HepG2 (cell line): Measurements from ENCODE around the gene TBX19. TPM values are rescaled to one million over a fixed set of nuclear protein-coding genes. Genes with fewer than 3 reads are reported as not detected.
A peak's percentile ranks its signal among the peaks of the same experiment; 100 is the strongest.

ENCODE experiments used
- ATAC-seq: fragments of 200-7000 bp; cut with Tn5 transposase; 3 replicates; pipeline ENCODE4 v1.9.1; 2020; ENCODE audit warnings: mild to moderate bottlenecking, moderate library complexity
- BruUV-seq: library from RNA; stranded (reverse); fragments of 400-500 nt; replicated peaks from 2 replicates; lab custom pipeline; 2021; lab: Mats Ljungman, UMichigan
- CTCF ChIA-PET: fragments of 300-600 bp; formaldehyde crosslinking; extraction: SDS; loops from one replicate; lab custom pipeline; 2021; ENCODE audit warnings: low total read pairs, inconsistent platforms, low intra/inter-chr PET ratio; lab: Yijun Ruan, JAX
- POLR2A ChIA-PET: fragments of 350-600 bp; sonication (Branson Sonifier 250); formaldehyde crosslinking; loops from one replicate; lab custom pipeline; 2020; ENCODE audit warnings: antibody characterized with exemption, inconsistent platforms; lab: Yijun Ruan, JAX
- DNase-seq: peaks from one replicate; pipeline ENCODE4 v3.0.0-alpha.2; 2015; ENCODE audit warnings: low spot score
- FAIRE-seq: peaks from 3 replicates; lab custom pipeline; 2011; peaks lifted over from hg19 to GRCh38; lab: Jason Lieb, UNC
- H2AFZ ChIP-seq: one replicate; pipeline ENCODE4 v1.6.1; 2011; ENCODE audit warnings: low read length, inconsistent platforms
- H3K27ac ChIP-seq: fragments of 300-600 bp; 3 replicates; pipeline ENCODE4 v1.8.0; 2011; ENCODE audit warnings: mixed run types, mild to moderate bottlenecking, mixed read lengths, low read length, inconsistent platforms; ENCODE audit not compliant: insufficient read depth; ENCODE audit errors: extremely low read length
- H3K27me3 ChIP-seq, 2 experiments: fragments of 200-600 bp in 1 of 2; 2 replicates in 1 of 2; 3 replicates in 1 of 2; pipeline versions ENCODE4 v1.6.0 to v1.8.0; 2011; ENCODE audit warnings: low read length in 2 of 2, mild to moderate bottlenecking in 2 of 2, moderate library complexity in 2 of 2, inconsistent platforms in 1 of 2; ENCODE audit not compliant: insufficient read depth in 2 of 2, control insufficient read depth in 1 of 2
- H3K36me3 ChIP-seq, 2 experiments: fragments of 200-600 bp in 1 of 2; replicated peaks in 1 of 2; 2 replicates in 1 of 2; 3 replicates in 1 of 2; pipeline versions ENCODE4 v1.5.1 to v1.8.0; 2011; ENCODE audit warnings: low read length in 2 of 2, inconsistent platforms in 1 of 2; ENCODE audit not compliant: insufficient read depth in 2 of 2, control insufficient read depth in 1 of 2
- H3K4me1 ChIP-seq: 2 replicates; pipeline ENCODE4 v1.5.1; 2012; ENCODE audit warnings: low read length, inconsistent platforms; ENCODE audit not compliant: insufficient read depth
- H3K4me2 ChIP-seq: 2 replicates; pipeline ENCODE4 v1.6.0; 2011; ENCODE audit warnings: low read depth, low read length, inconsistent platforms
- H3K4me3 ChIP-seq, 3 experiments: fragments of 200-600 bp in 1 of 3; sonication (generic), shearing (Covaris generic) in 1 of 3; replicated peaks in 1 of 3; 2 replicates each; pipeline ENCODE4 v1.5.1; 2011 to 2016; ENCODE audit warnings: low read length in 3 of 3, inconsistent platforms in 2 of 3, low read depth in 2 of 3, mild to moderate bottlenecking in 2 of 3, control low read depth in 1 of 3, mixed read lengths in 1 of 3; ENCODE audit not compliant: insufficient read depth in 1 of 3
- H3K79me2 ChIP-seq: one replicate; pipeline ENCODE4 v1.6.1; 2011; ENCODE audit warnings: low read length, inconsistent platforms; ENCODE audit not compliant: insufficient read depth
- H3K9ac ChIP-seq: 2 replicates; pipeline ENCODE4 v1.6.0; 2011; ENCODE audit warnings: mild to moderate bottlenecking, low read depth, low read length, inconsistent platforms; ENCODE audit not compliant: insufficient read depth
- H3K9me3 ChIP-seq: 2 replicates; pipeline ENCODE4 v1.5.1; 2012; ENCODE audit warnings: mild to moderate bottlenecking, low read length
- H4K20me1 ChIP-seq: 2 replicates; pipeline ENCODE4 v1.6.0; 2011; ENCODE audit warnings: inconsistent platforms, mild to moderate bottlenecking, low read length, moderate library complexity; ENCODE audit not compliant: insufficient read depth
- AGO1 ChIP-seq: fragments of 200-400 bp; formaldehyde crosslinking; IDR thresholded peaks from 2 replicates; pipeline ENCODE4 v1.6.1; 2017; ENCODE audit warnings: mild to moderate bottlenecking, low read depth, low read length, moderate library complexity; ENCODE audit not compliant: poor library complexity, severe bottlenecking
- ATM ChIP-seq: fragments of 450-650 bp; IDR thresholded peaks from 2 replicates; pipeline ENCODE4 v1.7.1; 2017; ENCODE audit warnings: mild to moderate bottlenecking, borderline replicate concordance
- FOXC1 ChIP-seq: sonication (generic); formaldehyde crosslinking; IDR thresholded peaks from 2 replicates; pipeline ENCODE4 v1.8.0; 2022; ENCODE audit warnings: mild to moderate bottlenecking, missing genetic modification reagents, borderline replicate concordance
- HMGXB4 ChIP-seq, 2 experiments: sonication (generic) in 1 of 2; formaldehyde crosslinking in 1 of 2; IDR thresholded peaks; 2 replicates each; pipeline versions ENCODE4 v1.4.0 to v1.6.1; 2018 to 2020; ENCODE audit warnings: missing genetic modification reagents in 2 of 2, borderline replicate concordance in 1 of 2, low read depth in 1 of 2, mild to moderate bottlenecking in 1 of 2, missing biosample characterization in 1 of 2
- KDM2A ChIP-seq: sonication (generic); formaldehyde crosslinking; IDR thresholded peaks from 2 replicates; pipeline ENCODE4 v1.4.0; 2020; ENCODE audit warnings: low read depth, missing genetic modification reagents, borderline replicate concordance
- KLF13 ChIP-seq: sonication (generic); formaldehyde crosslinking; IDR thresholded peaks from 2 replicates; pipeline ENCODE4 v1.4.0; 2020; ENCODE audit warnings: mild to moderate bottlenecking, missing genetic modification reagents
- KLF16 ChIP-seq, 2 experiments: sonication (generic) in 1 of 2; formaldehyde crosslinking in 1 of 2; IDR thresholded peaks; 2 replicates each; pipeline versions ENCODE4 v1.6.1 to v1.8.0; 2016 to 2023; ENCODE audit warnings: missing genetic modification reagents in 2 of 2, missing compliant biosample characterization in 1 of 2
- RAD21 ChIP-seq: fragments of 450-650 bp; formaldehyde crosslinking; IDR thresholded peaks from 2 replicates; pipeline ENCODE4 v1.5.0; 2020; ENCODE audit warnings: mild to moderate bottlenecking
- RXRB ChIP-seq: IDR thresholded peaks from 2 replicates; pipeline ENCODE4 v1.6.1; 2016; ENCODE audit warnings: borderline replicate concordance, missing genetic modification reagents, missing compliant biosample characterization
- STAG1 ChIP-seq: sonication (generic); formaldehyde crosslinking; IDR thresholded peaks from 2 replicates; pipeline ENCODE4 v1.4.0; 2020; ENCODE audit warnings: missing genetic modification reagents
- TCF7 ChIP-seq: sonication (generic); IDR thresholded peaks from 2 replicates; pipeline ENCODE4 v1.6.1; 2016; ENCODE audit warnings: antibody characterized with exemption, low read depth
- THAP11 ChIP-seq: IDR thresholded peaks from 2 replicates; pipeline ENCODE4 v1.6.1; 2016; ENCODE audit warnings: missing biosample characterization, missing genetic modification reagents
- ZBTB3 ChIP-seq: sonication (generic); formaldehyde crosslinking; IDR thresholded peaks from 2 replicates; pipeline ENCODE4 v1.4.0; 2020; ENCODE audit warnings: low read depth, mild to moderate bottlenecking, moderate library complexity, missing genetic modification reagents, borderline replicate concordance
- ZBTB8A ChIP-seq: sonication (generic); formaldehyde crosslinking; IDR thresholded peaks from 2 replicates; pipeline ENCODE4 v1.4.0; 2020; ENCODE audit warnings: mild to moderate bottlenecking, low read depth, missing genetic modification reagents, borderline replicate concordance
- ZFY ChIP-seq: sonication (generic); formaldehyde crosslinking; IDR thresholded peaks from 2 replicates; pipeline ENCODE4 v1.4.0; 2020; ENCODE audit warnings: missing genetic modification reagents
- ZGPAT ChIP-seq: IDR thresholded peaks from 2 replicates; pipeline ENCODE4 v1.6.1; 2016; ENCODE audit warnings: mild to moderate bottlenecking
- ZNF274 ChIP-seq: sonication (generic); formaldehyde crosslinking; IDR thresholded peaks from 2 replicates; pipeline ENCODE4 v1.5.1; 2020; ENCODE audit warnings: mild to moderate bottlenecking, missing genetic modification reagents
- ZNF589 ChIP-seq: sonication (generic); formaldehyde crosslinking; conservative IDR thresholded peaks from 2 replicates; pipeline ENCODE4 v1.8.0; 2022; ENCODE audit warnings: mild to moderate bottlenecking, moderate library complexity, missing genetic modification reagents
- ZSCAN21 ChIP-seq: sonication (generic); formaldehyde crosslinking; IDR thresholded peaks from 2 replicates; pipeline ENCODE4 v1.8.0; 2022; ENCODE audit warnings: mild to moderate bottlenecking, missing genetic modification reagents, moderate library complexity, borderline replicate concordance
- WGBS: methylation state at CpG from one replicate; pipeline ENCODE4 v1.1.6; 2017; ENCODE audit warnings: low lambda C conversion rate; 5-methylcytosine and 5-hydroxymethylcytosine counted together
- in situ Hi-C: cut with HindIII; loops from 2 replicates; pipeline ENCODE4 v1.10.0; 2017; ENCODE audit warnings: low pct_unique_long_range_greater_than_20kb; ENCODE audit not compliant: extremely low pct_ligation_motif_present
- intact Hi-C: fragments of 100-400 bp; cut with micrococcal nuclease; formaldehyde crosslinking; loops from one replicate; pipeline ENCODE4 v1.10.0; 2022; ENCODE audit not compliant: unreplicated experiment
- polyA plus RNA-seq, 8 experiments: library from polyadenylated mRNA; depleted of rRNA in 3 of 8; stranded (reverse) in 7 of 8; unstranded in 1 of 8; fragments of >200 nt; fragmentation: Illumina TruSeq in 4 of 8; extraction: Trizol in 4 of 8; gene quantifications; 2 replicates each; pipeline versions ENCODE4 v1.2.1 to v1.2.3, GENCODE V29; 2011 to 2016; ENCODE audit warnings: low read depth in 4 of 8, missing spikeins in 1 of 8, mixed read lengths in 1 of 8; ENCODE audit not compliant: insufficient read depth in 1 of 8
- total RNA-seq, 5 experiments: library from RNA; depleted of rRNA; stranded (reverse); fragments of >200 nt; fragmentation: Illumina TruSeq; extraction: Trizol; gene quantifications; 2 replicates each; pipeline ENCODE4 v1.2.3, GENCODE V29; 2016; ENCODE audit warnings: low read depth in 1 of 5

The TBX19 gene
- total and polyA plus RNA-seq, 2 of the 13 experiments (the other 11 are each of a cell fraction or from before 2014, with no cell fraction given) = 0.31 to 1.4 TPM

GRCh38 chr1:168341483-168341975, 60.9 kb downstream of the TBX19 start (continued):
- TF ChIP-seq AGO1 (no peak), RXRB (no peak), THAP11 (CRISPR knock-in tag) (no peak), ZBTB3 (CRISPR knock-in tag) (no peak)

DNA sequence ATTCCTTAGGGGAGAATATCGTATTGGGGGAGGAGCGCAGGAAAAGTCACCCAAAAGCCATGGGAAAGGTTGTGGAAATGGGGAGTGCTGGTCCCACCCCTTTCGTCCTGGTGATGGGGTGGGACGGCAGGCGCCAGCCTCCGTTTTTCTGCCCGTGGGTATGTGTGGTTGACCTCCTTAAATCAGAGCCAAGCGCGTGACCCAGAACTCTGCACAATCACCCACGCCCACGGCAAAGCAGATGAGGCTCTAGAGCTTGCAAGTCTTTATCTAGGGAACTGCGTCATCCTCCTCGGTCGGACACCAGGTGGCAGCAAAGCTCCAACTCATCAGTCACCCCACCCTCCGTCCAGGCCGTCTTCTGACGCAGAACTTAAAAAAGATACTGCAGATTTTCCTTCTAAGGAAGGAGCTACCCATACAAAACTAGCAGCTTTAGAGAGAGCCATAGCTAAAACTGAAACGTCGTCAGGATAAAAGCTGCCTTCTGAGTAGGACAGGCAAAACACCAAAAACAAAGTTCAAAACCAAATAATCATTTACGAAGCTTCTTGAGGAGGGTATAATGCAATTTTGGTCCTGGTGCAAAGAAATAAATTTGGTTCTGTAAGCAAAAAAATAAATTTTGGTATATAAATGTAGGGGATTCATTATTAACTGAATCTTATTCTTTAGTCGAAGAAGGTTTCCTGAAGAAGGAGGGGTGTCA, 62.0 kb downstream of the TBX19 start:
- H3K36me3 ChIP-seq = no peaks in the 10 kb centered on the region
- H3K27me3 ChIP-seq = no peaks in the 10 kb centered on the region; a peak in 1 of 5 replicates
- H3K9me3 ChIP-seq = no peaks in the 10 kb centered on the region
- no TSS peak for BruUV-seq
- intact Hi-C loops (loop anchor here (1.0 kb wide), 2 partner anchors 23 to 97 kb away; no protein-coding TSS in a partner anchor), in situ Hi-C loops (loop anchor here (10.0 kb wide), 1 partner anchor 242 kb away; no protein-coding TSS in a partner anchor)
- H3K79me2 ChIP-seq = no peaks in the 10 kb centered on the region
- H3K4me2 ChIP-seq = peak overlapping the region; percentile 87
- POLR2A ChIA-PET = interaction anchor here (0.6 to 2.1 kb wide), 4 partner anchors 12 to 767 kb away, joined by 3 to 15 read pairs (median 4); no protein-coding TSS in a partner anchor
- peak overlapping the region; percentile 88 for H2AFZ ChIP-seq
- peak overlapping the region; percentile 31 to 62 (median 48); a peak in 5 of 6 replicates for H3K4me3 ChIP-seq
- no peaks in the 10 kb centered on the region for H4K20me1 ChIP-seq
- WGBS = 9% methylated on average over 19 of the region's 21 CpGs
- peak; percentile 94 for ATAC-seq
- no peak for FAIRE-seq
- peak; percentile 52 for DNase-seq
- CTCF ChIA-PET = interaction anchor here (0.9 to 1.7 kb wide), 4 partner anchors 23 to 203 kb away, joined by 4 to 6 read pairs (median 4); no protein-coding TSS in a partner anchor
- no peak overlapping the region for H3K9ac ChIP-seq
- no peak overlapping the region for H3K27ac ChIP-seq
- H3K4me1 ChIP-seq = peaks cover 14% of the 10 kb centered on the region
- peak; percentile 81 for TF ChIP-seq RAD21 (CRISPR knock-in tag)
- TF ChIP-seq KDM2A (CRISPR knock-in tag) = peak; percentile 35; the same call in 1 of the 2 replicates
- TF ChIP-seq FOXC1 (CRISPR knock-in tag) = no peak
- TF ChIP-seq ATM = no peak
- TF ChIP-seq KLF13 (CRISPR knock-in tag) = no peak
- TF ChIP-seq ZNF274 (CRISPR knock-in tag) = 0 out of 2 replicates have a peak, but pooled peaks have one; percentile 35
- TF ChIP-seq ZGPAT (CRISPR knock-in tag) = 0 out of 2 replicates have a peak, but pooled peaks have one; percentile 16
- peak in 1 of 2 experiments; percentile 38; a peak in 1 of 4 replicates for TF ChIP-seq KLF16 (CRISPR knock-in tag; IDR thresholded peaks at IDR 0.05)
- TF ChIP-seq TCF7 = no peak
- peak; percentile 29 to 31; a peak in 2 of 4 replicates for TF ChIP-seq HMGXB4 (CRISPR knock-in tag; IDR thresholded peaks at IDR 0.05; ENCODE audit: borderline replicate concordance in 1 of 2, low read depth in 1 of 2)
- TF ChIP-seq STAG1 (CRISPR knock-in tag) = peak; percentile 94
- no peak for TF ChIP-seq ZNF589
- TF ChIP-seq ZFY = no peak
- TF ChIP-seq ZSCAN21 = no peak
- no peak for TF ChIP-seq ZBTB8A (CRISPR knock-in tag)
